Measurements from ENCODE around the gene TMEM176A.

The TMEM176A gene

GRCh38 chr7:150780292-150780691, 20.3 kb upstream of the TMEM176A start:
- Histone ChIP-seq H3K27ac (ENCODE audit: low read length) (no peak overlapping the region), H3K4me2 (ENCODE audit: insufficient read depth, low read length) (no peak overlapping the region), H3K79me2 (ENCODE audit: insufficient read depth, low read length) (no peaks in the 10 kb centered on the region), H3K27me3 (ENCODE audit: insufficient read depth, low read length, poor library complexity) (peaks cover 14% of the 10 kb centered on the region), H2AFZ (ENCODE audit: low read depth, low read length) (no peak overlapping the region), H4K20me1 (ENCODE audit: insufficient read depth, low read length) (no peaks in the 10 kb centered on the region), H3K4me1 (ENCODE audit: insufficient read depth, low read length) (no peaks in the 10 kb centered on the region), H3K36me3 (ENCODE audit: insufficient read depth, low read length) (no peaks in the 10 kb centered on the region), H3K4me3 (ENCODE audit: low read depth in 1 of 2, low read length in 2 of 2) (no peak overlapping the region), H3K9me3 (ENCODE audit: insufficient read depth, low read length, severe bottlenecking) (no peaks in the 10 kb centered on the region), H3K9ac (ENCODE audit: low read depth, low read length) (no peak overlapping the region)
- DNase-seq (no peak), ATAC-seq (ENCODE audit: insufficient read depth, low read depth) (no peak)
- TF ChIP-seq CTCF (IDR thresholded peaks at IDR 0.05; ENCODE audit: borderline replicate concordance, extremely low read depth, low read length, poor library complexity, severe bottlenecking) (no peak), EZH2 (IDR thresholded peaks at IDR 0.05; ENCODE audit: borderline replicate concordance, low read depth, low read length, severe bottlenecking) (no peak)

- Histone ChIP-seq H3K27ac (ENCODE audit: low read length) (no peak overlapping the region), H3K4me1 (ENCODE audit: insufficient read depth, low read length) (no peaks in the 10 kb centered on the region), H3K79me2 (ENCODE audit: insufficient read depth, low read length) (no peaks in the 10 kb centered on the region), H3K36me3 (ENCODE audit: insufficient read depth, low read length) (no peaks in the 10 kb centered on the region), H3K27me3 (ENCODE audit: insufficient read depth, low read length, poor library complexity) (peaks cover 20% of the 10 kb centered on the region), H3K4me3 (ENCODE audit: low read depth in 1 of 2, low read length in 2 of 2) (no peak overlapping the region), H4K20me1 (ENCODE audit: insufficient read depth, low read length) (no peaks in the 10 kb centered on the region), H2AFZ (ENCODE audit: low read depth, low read length) (no peak overlapping the region), H3K9ac (ENCODE audit: low read depth, low read length) (no peak overlapping the region), H3K4me2 (ENCODE audit: insufficient read depth, low read length) (no peak overlapping the region), H3K9me3 (ENCODE audit: insufficient read depth, low read length, severe bottlenecking) (no peaks in the 10 kb centered on the region)
- ATAC-seq (ENCODE audit: insufficient read depth, low read depth), result no peak
- DNase-seq, result no peak
- TF ChIP-seq CTCF (IDR thresholded peaks at IDR 0.05; ENCODE audit: borderline replicate concordance, extremely low read depth, low read length, poor library complexity, severe bottlenecking) (no peak), EZH2 (IDR thresholded peaks at IDR 0.05; ENCODE audit: borderline replicate concordance, low read depth, low read length, severe bottlenecking) (no peak)
Observed at GRCh38 chr7:150781103-150781502, 19.5 kb upstream of the TMEM176A start.

GRCh38 chr7:150781961-150782360, 18.6 kb upstream of the TMEM176A start:
- Histone ChIP-seq H3K27me3 (ENCODE audit: insufficient read depth, low read length, poor library complexity) (peaks cover 20% of the 10 kb centered on the region), H3K4me2 (ENCODE audit: insufficient read depth, low read length) (no peak overlapping the region), H3K4me1 (ENCODE audit: insufficient read depth, low read length) (no peaks in the 10 kb centered on the region), H3K9me3 (ENCODE audit: insufficient read depth, low read length, severe bottlenecking) (no peaks in the 10 kb centered on the region), H3K27ac (ENCODE audit: low read length) (no peak overlapping the region), H2AFZ (ENCODE audit: low read depth, low read length) (no peak overlapping the region), H3K36me3 (ENCODE audit: insufficient read depth, low read length) (no peaks in the 10 kb centered on the region), H3K79me2 (ENCODE audit: insufficient read depth, low read length) (no peaks in the 10 kb centered on the region), H4K20me1 (ENCODE audit: insufficient read depth, low read length) (no peaks in the 10 kb centered on the region), H3K9ac (ENCODE audit: low read depth, low read length) (no peak overlapping the region), H3K4me3 (ENCODE audit: low read depth in 1 of 2, low read length in 2 of 2) (no peak overlapping the region)
- TF ChIP-seq CTCF (IDR thresholded peaks at IDR 0.05; ENCODE audit: borderline replicate concordance, extremely low read depth, low read length, poor library complexity, severe bottlenecking) (no peak), EZH2 (IDR thresholded peaks at IDR 0.05; ENCODE audit: borderline replicate concordance, low read depth, low read length, severe bottlenecking) (no peak)
- DNase-seq (no peak), ATAC-seq (ENCODE audit: insufficient read depth, low read depth) (no peak)

All from DND-41 (cell line).